GM21515 (cell line): ENCODE measurements around the gene UGT1A9.

ENCODE experiments used
- ATAC-seq: cut with Tn5 transposase; IDR thresholded peaks from one replicate; pipeline ENCODE4 v1.9.1; 2021; ENCODE audit not compliant: unreplicated experiment

UGT1A9 gene

DNA sequence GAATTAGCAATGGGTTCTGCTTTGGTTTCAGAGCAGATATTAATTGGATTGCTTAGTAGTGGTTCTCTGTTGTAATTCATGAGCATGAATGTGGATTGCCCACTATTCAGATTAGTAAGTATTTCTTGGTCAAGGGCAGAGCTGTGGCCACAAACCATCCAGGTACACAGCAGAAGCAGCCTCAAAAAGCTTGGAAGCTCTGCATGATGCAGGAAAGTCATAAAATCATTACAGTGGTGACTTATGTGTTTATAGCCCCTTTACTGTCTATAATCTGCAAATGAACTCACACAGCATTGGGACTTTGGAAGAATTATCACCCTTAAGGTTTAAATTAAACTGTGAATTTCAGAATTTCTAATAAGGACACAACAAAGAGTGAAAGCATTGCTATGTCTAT, 86.4 kb downstream of the UGT1A9 start:
- no peak for ATAC-seq

DNA sequence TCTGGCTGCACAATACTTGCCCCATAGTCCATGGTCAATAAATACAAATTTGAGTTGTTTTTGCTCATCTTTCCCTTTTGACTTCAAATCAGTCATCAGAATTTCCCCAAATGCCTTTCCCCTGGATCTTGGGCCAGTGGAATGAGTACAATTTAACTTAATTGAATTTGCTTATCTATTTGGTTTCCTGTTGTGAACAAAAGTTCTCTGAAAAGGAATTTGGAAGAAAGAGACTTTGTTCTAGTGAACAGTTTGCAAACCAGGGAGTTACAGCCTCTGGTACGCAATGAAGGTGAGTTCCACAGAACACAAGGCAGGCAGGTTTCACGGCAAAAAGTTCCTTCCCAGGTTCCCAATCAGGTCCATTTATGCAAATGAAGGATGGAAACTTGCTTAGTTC, 87.2 kb downstream of the UGT1A9 start:
- no peak for ATAC-seq

DNA sequence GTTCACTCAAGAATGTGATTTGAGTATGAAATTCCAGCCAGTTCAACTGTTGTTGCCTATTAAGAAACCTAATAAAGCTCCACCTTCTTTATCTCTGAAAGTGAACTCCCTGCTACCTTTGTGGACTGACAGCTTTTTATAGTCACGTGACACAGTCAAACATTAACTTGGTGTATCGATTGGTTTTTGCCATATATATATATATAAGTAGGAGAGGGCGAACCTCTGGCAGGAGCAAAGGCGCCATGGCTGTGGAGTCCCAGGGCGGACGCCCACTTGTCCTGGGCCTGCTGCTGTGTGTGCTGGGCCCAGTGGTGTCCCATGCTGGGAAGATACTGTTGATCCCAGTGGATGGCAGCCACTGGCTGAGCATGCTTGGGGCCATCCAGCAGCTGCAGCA, 88.3 kb downstream of the UGT1A9 start, which contains the start of gene UGT1A1:
Gene UGT1A1 (plus strand): TSS at position 228 of the 400 bp plus-strand sequence. CDS start 18 bp downstream, at position 246.
- ATAC-seq = no peak

DNA sequence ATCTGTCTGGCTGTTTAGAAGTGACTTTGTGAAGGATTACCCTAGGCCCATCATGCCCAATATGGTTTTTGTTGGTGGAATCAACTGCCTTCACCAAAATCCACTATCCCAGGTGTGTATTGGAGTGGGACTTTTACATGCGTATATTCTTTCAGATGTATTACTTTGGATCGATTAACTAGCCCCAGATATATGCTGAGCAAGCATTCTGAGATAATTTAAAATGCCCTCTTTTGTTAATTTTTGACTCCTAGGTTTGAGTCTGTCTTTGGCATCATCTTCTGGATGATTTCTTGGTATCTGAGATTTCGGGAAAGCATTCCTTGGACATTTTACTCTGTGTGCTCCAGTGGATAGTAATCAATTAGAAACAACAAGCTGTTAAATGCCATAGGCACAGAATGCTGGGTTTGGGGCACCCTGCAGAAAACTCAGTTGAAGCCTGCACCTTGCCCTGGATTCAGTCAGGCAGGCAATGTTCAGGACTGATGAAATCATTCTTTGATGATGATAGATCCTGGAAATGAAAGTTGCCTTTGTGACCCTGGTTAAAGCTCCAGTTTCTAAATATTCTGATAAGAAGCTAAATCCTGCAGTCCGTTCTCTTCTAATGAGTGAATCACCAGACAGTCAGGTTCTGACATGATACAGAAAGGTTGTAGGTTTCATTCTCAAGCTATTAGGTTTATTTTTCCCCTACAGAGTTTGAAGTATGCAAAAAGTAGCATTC, 89.5 kb downstream of the UGT1A9 start:
- no peak for ATAC-seq

DNA sequence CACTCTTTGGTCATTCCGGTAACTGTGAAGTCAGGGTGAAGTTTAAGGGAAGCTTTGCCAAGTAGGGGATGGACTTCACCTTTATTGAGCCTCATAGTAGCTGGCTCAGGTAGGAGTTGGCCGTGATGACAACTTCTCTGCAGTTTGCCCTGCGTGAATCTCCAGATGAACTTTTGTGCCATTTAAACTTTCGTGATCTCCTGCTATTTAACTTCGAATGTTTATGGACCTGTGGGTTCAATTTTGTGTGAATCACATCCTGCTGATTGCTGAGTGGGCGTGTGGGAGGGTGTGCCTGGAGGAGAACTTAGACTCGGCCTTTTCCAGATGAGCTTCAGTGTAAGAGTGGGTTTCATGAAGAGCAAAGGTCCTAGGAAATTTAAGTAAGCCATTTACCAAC, 92.6 kb downstream of the UGT1A9 start:
- no peak for ATAC-seq

DNA sequence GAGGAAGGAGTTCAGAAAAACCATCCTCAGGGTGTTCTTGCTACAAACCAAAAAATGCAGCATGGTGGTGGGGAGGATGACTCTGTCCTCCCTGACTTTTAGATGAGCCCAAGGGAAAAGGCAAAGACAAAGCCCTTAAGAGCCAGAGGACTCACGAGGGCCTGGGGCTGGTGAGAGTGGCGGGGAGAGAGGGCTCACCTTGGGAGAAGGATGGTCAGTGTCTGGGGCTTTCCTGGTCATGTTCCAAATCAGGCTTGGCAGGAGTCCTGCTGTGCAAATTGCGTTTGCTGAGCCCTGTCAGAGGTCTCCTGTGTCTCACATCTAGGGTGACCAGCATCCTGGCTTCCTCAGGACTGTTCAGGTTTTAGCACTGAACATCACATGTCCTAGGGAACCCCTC, 93.1 kb downstream of the UGT1A9 start:
- no peak for ATAC-seq

DNA sequence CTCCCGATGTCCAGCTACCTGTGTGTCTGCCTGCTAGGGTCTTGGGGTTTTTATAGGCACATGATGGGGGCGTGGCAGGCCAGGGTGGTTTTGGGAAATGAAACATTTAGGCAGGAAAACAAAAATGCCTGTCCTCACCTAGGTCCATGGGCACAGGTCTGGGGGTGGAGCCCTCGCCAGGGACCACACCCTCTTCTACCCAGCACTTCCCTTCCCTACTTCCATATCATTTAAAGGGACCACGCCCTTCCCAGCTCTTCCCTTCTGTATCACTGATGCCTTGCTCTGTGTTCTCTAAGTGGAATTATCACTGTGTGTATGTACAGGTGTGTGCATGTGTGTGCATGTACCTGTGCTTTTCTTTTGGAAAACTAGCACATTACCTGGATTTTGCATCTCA, 94.7 kb downstream of the UGT1A9 start:
- ATAC-seq = no peak

DNA sequence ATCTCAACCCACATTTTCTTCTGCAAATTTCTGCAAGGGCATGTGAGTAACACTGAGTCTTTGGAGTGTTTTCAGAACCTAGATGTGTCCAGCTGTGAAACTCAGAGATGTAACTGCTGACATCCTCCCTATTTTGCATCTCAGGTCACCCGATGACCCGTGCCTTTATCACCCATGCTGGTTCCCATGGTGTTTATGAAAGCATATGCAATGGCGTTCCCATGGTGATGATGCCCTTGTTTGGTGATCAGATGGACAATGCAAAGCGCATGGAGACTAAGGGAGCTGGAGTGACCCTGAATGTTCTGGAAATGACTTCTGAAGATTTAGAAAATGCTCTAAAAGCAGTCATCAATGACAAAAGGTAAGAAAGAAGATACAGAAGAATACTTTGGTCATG, 96.4 kb downstream of the UGT1A9 start:
- ATAC-seq = no peak

DNA sequence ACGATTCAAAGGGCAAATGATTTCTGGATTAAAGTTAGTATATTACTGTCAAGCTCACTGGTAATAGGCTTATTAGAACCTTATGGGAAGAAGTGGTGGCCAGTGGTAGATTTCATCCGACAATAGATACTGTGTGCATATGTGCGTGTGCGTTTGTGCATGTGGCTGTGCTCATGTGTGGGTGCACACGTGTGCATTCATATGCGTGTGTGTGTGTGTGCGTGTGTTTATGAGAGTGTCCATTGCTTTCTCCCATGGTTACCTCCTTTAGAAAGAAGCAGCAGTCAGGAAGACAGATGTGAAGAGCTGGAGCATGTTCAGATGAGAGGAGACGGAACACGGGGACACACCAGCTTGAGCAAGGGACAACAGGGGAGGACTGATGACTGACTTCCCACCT, 97.6 kb downstream of the UGT1A9 start:
- no peak for ATAC-seq

DNA sequence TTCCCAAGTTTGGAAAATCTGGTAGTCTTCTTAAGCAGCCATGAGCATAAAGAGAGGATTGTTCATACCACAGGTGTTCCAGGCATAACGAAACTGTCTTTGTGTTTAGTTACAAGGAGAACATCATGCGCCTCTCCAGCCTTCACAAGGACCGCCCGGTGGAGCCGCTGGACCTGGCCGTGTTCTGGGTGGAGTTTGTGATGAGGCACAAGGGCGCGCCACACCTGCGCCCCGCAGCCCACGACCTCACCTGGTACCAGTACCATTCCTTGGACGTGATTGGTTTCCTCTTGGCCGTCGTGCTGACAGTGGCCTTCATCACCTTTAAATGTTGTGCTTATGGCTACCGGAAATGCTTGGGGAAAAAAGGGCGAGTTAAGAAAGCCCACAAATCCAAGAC, 100.5 kb downstream of the UGT1A9 start:
- ATAC-seq = no peak

DNA sequence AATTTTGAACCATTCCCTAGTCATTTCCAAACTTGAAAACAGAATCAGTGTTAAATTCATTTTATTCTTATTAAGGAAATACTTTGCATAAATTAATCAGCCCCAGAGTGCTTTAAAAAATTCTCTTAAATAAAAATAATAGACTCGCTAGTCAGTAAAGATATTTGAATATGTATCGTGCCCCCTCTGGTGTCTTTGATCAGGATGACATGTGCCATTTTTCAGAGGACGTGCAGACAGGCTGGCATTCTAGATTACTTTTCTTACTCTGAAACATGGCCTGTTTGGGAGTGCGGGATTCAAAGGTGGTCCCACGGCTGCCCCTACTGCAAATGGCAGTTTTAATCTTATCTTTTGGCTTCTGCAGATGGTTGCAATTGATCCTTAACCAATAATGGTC, 100.9 kb downstream of the UGT1A9 start:
- ATAC-seq = no peak

DNA sequence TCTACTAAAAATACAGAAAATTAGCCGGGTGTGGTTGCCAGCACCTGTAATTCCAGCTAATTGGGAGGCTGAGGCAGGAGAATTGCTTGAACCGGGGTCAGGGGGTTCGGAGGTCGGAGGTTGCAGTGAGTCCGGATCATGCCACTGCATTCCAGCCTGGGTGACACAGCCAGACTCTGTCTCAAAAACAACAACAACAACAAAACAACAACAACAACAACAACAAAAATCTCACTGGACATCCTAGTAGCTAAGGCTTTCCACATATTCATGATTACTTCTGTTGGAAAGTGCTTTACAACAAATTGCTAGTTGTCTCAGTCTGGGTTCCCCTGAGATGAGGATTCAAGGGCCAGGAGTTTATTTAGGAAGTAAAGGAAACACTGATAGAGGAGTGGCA, 102.2 kb downstream of the UGT1A9 start:
- no peak for ATAC-seq

DNA sequence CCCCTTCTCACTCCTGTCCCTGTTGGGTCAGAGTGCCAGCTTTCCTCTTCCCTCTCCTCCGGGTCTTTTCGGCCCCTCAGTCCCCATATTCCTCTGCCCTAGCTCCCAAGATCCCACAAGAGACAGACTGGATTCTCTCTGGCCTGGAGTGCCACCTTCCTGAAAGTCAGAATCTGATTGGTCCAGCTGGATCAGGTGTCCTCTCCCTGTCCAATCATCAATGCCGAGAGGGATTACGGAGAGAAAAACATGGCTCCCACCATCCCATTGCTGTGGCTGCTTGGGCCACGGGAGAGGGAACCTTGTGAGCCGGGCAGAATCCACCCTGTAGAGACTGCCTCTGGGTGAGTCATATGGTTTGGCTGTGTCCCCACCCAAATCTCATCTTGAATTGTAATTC, 103.7 kb downstream of the UGT1A9 start:
- ATAC-seq = no peak

DNA sequence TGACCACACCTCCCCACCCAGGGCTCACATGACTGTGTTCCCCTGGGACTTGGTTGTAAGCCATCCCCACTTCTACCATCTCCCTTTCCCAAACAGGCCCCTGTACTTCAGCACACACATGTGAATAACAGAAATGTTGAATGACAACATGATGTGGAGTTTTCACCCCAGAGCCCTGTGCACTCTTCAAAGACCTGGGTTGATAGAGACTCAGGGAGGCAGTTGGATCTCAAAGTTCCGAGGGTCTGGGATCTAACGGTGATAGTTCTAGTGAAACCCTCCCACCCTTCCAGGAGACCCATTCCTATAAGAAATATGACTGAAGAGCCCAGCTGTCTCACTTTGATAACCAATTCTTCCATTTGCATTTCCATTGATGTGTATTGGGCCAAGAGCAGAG, 106.3 kb downstream of the UGT1A9 start, which contains the start of gene MROH2A:
Gene MROH2A (plus strand): TSS at position 301 of the 400 bp plus-strand sequence. CDS start 1,029 bp downstream, outside the sequence.
- no peak for ATAC-seq

DNA sequence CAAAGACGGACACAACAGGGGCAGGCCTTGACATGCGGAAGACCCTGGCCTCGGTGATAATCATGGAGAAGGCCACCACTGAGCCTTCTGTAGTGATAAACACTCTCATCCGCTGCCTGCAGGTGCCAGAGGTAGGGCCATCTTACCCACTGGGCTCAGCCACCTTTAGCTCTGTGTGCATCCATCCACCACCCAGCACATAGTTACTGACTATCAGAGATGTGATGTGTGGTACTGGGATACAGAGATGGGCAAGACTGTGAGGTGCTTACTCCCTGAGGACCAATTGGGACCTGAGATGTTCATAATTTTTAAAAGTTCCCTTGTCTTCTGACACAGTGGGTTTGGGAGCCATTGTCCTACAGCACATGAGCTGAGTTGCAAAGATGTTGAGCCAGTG, 108.0 kb downstream of the UGT1A9 start:
- ATAC-seq = no peak

DNA sequence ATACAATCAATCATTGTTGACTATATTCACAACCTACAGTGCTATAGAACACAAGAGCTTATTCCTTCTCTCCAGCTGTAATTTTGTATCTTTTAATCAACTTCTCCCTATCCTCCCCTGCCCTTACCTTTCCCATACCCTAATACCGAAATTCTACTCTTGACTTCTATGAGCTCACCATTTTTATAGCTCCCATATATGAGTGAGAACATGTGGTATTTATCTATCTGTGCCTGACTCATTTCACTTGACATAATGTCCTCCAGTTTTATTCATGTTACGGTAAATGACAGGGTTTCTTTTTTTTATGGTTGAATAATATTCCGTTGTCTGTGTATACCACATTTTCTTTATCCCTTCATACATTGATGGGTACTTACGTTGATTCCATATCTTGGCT, 109.1 kb downstream of the UGT1A9 start:
- no peak for ATAC-seq

DNA sequence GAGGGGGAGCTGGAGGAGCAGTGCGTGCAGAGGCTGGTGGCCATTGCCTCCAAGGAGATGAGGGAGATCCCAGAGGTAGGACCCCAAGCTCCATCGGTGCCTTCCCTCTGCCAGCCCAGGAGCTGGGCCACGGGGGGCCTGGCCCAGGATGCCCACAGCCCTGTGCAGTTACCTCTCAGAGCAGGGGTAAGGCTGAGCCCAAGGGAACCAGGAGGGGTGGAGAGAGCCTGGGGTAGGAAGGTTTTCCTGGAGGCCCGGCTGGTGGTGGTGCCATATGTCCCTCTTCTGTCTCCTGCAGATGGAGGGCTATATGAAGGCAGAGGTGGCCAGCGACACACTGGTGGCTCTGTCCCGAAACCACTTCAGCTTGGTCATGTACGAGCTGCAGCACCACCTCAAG, 117.9 kb downstream of the UGT1A9 start:
- no peak for ATAC-seq

DNA sequence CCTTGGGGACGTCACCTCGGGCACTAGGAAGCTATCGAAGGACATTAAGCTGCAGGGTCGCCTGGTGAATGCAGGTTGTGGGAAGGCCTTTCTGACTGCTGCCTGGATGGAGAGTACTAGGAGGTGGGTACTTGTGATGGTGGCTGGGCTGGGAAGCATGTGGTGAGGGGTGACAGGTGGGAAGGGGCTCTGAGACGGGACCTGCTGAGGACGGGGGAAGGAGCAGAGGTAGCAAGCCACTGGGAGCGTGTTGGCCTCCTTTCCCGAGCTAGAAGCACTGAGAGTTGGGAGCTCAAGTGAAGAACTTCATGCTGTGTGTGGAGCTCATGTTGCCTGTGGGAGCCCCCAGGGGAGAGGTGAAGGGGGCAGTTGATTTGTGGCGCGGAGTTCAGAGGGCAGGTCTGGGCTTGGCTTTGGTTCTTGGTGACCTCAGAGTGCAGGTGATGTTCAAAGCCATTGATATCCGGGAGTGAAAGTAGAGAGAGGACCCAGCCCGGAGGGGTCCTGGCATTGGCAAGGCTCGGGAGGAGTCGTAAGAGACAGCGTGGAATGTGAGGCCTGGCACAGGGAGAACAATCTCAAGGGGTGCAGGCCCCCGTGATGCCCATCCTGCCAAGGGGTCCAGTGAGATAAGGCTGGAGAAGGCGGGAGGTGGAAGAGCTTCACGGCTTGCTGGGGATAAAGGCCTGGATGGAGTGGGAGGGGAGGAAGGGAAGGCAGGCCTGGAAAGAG, 119.6 kb downstream of the UGT1A9 start:
- ATAC-seq = no peak

DNA sequence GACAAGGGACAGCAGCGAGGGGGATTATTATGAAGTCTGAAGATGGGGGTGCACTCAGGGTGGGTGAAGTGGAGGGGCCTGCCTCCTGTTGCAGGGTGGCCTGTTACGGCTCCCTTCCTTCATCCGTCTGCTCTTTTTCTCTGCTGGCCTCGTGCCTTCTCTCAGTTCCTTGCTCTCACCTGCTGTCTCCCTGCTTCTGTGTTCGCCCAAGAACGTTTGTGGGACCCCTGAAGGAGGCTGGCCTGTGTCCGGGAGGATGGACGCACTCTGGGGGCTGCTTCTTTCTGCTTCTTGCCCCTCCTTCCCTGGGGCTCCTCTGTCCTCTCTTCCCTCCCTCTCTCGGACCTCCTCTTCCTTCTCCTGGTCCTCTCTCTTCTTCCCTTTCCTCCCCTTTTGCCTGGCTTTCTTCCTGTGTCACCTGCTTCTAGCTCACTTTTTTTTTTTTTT, 120.2 kb downstream of the UGT1A9 start:
- ATAC-seq = no peak

DNA sequence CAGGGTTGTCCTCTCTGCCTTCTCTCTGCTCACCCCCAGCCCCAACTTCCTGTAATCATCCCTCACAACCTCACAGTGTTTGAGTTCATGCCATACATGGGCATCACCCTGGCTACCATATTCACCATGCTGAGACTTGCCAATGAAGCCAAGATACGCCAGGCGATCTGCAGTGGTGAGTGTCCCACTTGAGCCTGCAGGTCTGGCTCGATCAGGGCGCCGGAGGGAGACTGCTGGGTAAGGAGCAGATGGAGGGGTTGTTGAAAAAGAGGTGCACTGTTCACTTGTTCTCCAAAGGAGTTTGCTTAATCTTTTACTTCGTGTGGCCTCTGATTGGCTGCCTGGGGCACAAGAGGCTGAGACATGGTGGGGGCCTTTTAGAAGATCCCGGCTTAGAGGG, 121.0 kb downstream of the UGT1A9 start:
- no peak for ATAC-seq

DNA sequence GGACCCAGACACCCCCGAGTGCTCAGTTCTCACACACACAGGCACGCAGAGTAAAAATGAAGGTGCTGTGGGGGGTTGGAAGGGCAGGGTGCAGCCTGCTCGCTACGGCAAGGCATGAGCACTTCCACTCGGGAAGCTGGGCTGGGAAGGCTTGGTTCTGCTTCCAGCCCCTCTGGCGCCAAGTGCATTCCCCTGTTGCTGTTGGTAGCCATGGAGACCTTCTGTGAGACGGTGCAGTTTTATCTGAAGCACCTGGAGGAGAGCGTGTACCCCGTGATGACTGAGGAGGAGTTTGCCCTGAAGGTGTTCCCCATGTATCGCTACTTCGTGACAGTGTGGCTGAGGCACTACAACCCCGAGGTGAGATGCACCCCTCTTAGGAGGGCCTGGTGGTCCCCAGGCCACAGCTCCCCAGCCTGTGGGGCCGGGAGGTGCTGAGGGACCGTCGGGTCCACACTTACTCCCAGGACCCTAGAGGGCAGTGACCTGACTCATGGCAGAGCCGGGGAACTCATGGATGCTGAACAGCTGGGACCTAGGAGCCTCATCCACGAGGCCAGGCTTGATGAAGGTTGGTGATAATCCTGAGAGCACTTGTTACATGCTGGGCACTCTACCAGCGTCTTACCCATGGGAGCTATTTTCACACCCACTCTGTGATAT, 121.9 kb downstream of the UGT1A9 start:
- no peak for ATAC-seq

DNA sequence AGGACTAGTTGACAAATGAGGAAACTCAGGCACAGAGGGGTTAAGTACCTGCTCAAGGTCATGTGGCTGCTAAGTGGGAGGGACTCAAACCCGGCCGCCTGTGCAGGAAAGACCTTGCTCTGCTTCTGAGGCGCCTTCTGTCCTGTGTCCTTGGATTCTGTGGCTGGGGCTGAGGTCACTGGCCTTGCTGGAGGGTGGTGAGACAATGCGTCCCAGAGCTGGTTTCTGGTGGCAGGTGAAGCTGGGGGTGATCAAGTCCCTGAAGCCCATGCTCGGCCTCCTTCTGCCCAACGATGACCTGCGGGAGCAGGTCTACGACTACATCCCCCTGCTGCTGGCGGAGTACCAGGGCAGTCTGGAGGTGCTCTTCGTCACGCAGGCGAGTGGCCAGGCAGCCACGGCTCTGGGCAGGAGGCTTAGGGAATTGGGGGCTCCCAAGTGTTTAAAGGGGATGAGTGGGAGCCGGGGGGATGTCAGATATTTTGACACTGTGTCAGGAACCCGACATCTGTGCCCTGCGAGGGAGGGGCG, 122.5 kb downstream of the UGT1A9 start:
- no peak for ATAC-seq
